Activated T-cell treated with anti-CD3 and anti-CD28 coated beads for 1 hour (primary cell): ENCODE measurements around the gene CIBAR2.

Experiments
- DNase-seq: peaks from one replicate; pipeline ENCODE4 v3.0.0-alpha.2; 2020; ENCODE audit warnings: low read depth

CIBAR2 gene

GRCh38 chr16:85103114-85104079, 8.9 kb downstream of the CIBAR2 start:
- no peak for DNase-seq

- no peak for DNase-seq
Measured at GRCh38 chr16:85101956-85102630, 10.2 kb downstream of the CIBAR2 start.

GRCh38 chr16:85100265-85100664, 12.0 kb downstream of the CIBAR2 start:
- no peak for DNase-seq

GRCh38 chr16:85098565-85098964, 13.7 kb downstream of the CIBAR2 start:
- DNase-seq, result no peak

- DNase-seq, result no peak
Measured at GRCh38 chr16:85096921-85097320, 15.4 kb downstream of the CIBAR2 start.

- no peak for DNase-seq
Measured at GRCh38 chr16:85094812-85095211, 17.5 kb downstream of the CIBAR2 start.

GRCh38 chr16:85094176-85094805, 18.0 kb downstream of the CIBAR2 start:
- DNase-seq, result no peak

- DNase-seq, result no peak
Measured at GRCh38 chr16:85093705-85094104, 18.6 kb downstream of the CIBAR2 start.

- no peak for DNase-seq
Measured at GRCh38 chr16:85092851-85093250, 19.4 kb downstream of the CIBAR2 start.

- no peak for DNase-seq
Measured at GRCh38 chr16:85092309-85092708, 20.0 kb downstream of the CIBAR2 start.

GRCh38 chr16:85091522-85091910, 20.8 kb downstream of the CIBAR2 start:
- no peak for DNase-seq

- DNase-seq, result no peak
Measured at GRCh38 chr16:85090873-85091521, 21.3 kb downstream of the CIBAR2 start.

- DNase-seq, result no peak
Measured at GRCh38 chr16:85090181-85090580, 22.1 kb downstream of the CIBAR2 start.

- DNase-seq, result no peak
Measured at GRCh38 chr16:85089525-85089924, 22.7 kb downstream of the CIBAR2 start.

GRCh38 chr16:85088570-85089199, 23.6 kb downstream of the CIBAR2 start:
- no peak for DNase-seq

GRCh38 chr16:85087899-85088569, 24.2 kb downstream of the CIBAR2 start:
- no peak for DNase-seq

- DNase-seq, result peak; percentile 70
Measured at GRCh38 chr16:85086347-85087291, 25.7 kb downstream of the CIBAR2 start.

- no peak for DNase-seq
Measured at GRCh38 chr16:85085721-85086120, 26.6 kb downstream of the CIBAR2 start.

GRCh38 chr16:85084841-85085510, 27.3 kb downstream of the CIBAR2 start:
- no peak for DNase-seq
